Activated T-helper 17 cell treated with anti-CD3 and anti-CD28 coated beads, Interleukin-2, amount 50 U/mL, for 72 hours (primary cell): Measurements from ENCODE around the gene FCER2. TPM values are rescaled to one million over a fixed set of nuclear protein-coding genes. Genes with fewer than 3 reads are reported as not detected.

ENCODE experiments used
- total RNA-seq, 2 donors: library from RNA; stranded (reverse); gene quantifications; one replicate each; pipeline ENCODE4 v1.2.3, GENCODE V29; 2022

The FCER2 gene
- total RNA-seq, 2 donors from 2014 or later: 0.65 to 2.8 TPM

Other genes starting within 250 kb of the FCER2 start
- gene PEX11G, start 213.1 kb downstream of the FCER2 start, total RNA-seq: under 1 TPM in 1 of 2 donors, not detected in 1; 0.66 TPM
- gene ZNF358, start 186.0 kb downstream of the FCER2 start, total RNA-seq: 1 to 10 TPM; 2.9 to 3.1 TPM
- gene MCOLN1, start 179.5 kb downstream of the FCER2 start, total RNA-seq: 10 to 100 TPM; 10.0 to 15.3 TPM
- gene PNPLA6, start 166.4 kb downstream of the FCER2 start, total RNA-seq: 100 to 1,000 TPM; 146 to 163 TPM
- under 1 TPM; 0.11 to 0.37 TPM for gene CAMSAP3, start 106.3 kb downstream of the FCER2 start, total RNA-seq
- 10 to 100 TPM; 39.0 to 53.8 TPM for gene XAB2, start 72.6 kb downstream of the FCER2 start, total RNA-seq
- gene PET100, start 72.3 kb downstream of the FCER2 start, total RNA-seq: 10 to 100 TPM; 90.1 to 93.7 TPM
- 10 to 100 TPM in 1 of 2 donors, 1 to 10 TPM in 1; 3.6 to 19.5 TPM for gene PCP2, start 68.4 kb downstream of the FCER2 start, total RNA-seq
- 100 to 1,000 TPM; 113 to 154 TPM for gene STXBP2, start 65.0 kb downstream of the FCER2 start, total RNA-seq
- not detected for gene RETN, start 33.1 kb downstream of the FCER2 start, total RNA-seq
- gene MCEMP1, start 25.0 kb downstream of the FCER2 start, total RNA-seq: not detected
- gene TRAPPC5, start 21.3 kb downstream of the FCER2 start, total RNA-seq: 10 to 100 TPM; 61.8 to 82.5 TPM
- not detected for gene CLEC4G, start 30.0 kb upstream of the FCER2 start, total RNA-seq
- gene CD209, start 45.4 kb upstream of the FCER2 start, total RNA-seq: not detected
- not detected for gene CLEC4M, start 61.1 kb upstream of the FCER2 start, total RNA-seq
- 1 to 10 TPM; 3.6 to 4.5 TPM for gene EVI5L, start 128.1 kb upstream of the FCER2 start, total RNA-seq
- gene PRR36, start 172.3 kb upstream of the FCER2 start, total RNA-seq: under 1 TPM; 0.19 to 0.21 TPM
- not detected for gene LRRC8E, start 186.4 kb upstream of the FCER2 start, total RNA-seq
- 10 to 100 TPM; 39.0 to 46.3 TPM for gene MAP2K7, start 201.7 kb upstream of the FCER2 start, total RNA-seq
- gene TGFBR3L, start 212.7 kb upstream of the FCER2 start, total RNA-seq: 1 to 10 TPM; 3.7 to 7.6 TPM
- 10 to 100 TPM; 16.4 to 20.9 TPM for gene SNAPC2, start 218.2 kb upstream of the FCER2 start, total RNA-seq
- gene CTXN1, start 224.0 kb upstream of the FCER2 start, total RNA-seq: under 1 TPM in 1 of 2 donors, not detected in 1; 0.19 TPM
- 10 to 100 TPM; 49.8 to 81.5 TPM for gene TIMM44, start 241.5 kb upstream of the FCER2 start, total RNA-seq